Heart left ventricle (tissue), 13 donors: ENCODE data around the gene ASCC2.
A peak's percentile ranks its signal among the peaks of the same experiment; 100 is the strongest.

ENCODE experiments used
- CTCF ChIP-seq, 12 donors: fragments of 200-600 bp; sonication (generic) in 4 of 12; IDR thresholded peaks; one replicate each; pipeline versions ENCODE4 v1.5.0 to v1.8.0; 2018 to 2022; ENCODE audit warnings: antibody characterized with exemption in 12 of 12, mild to moderate bottlenecking in 5 of 12
- POLR2A ChIP-seq, 2 donors: fragments of 450-650 bp; IDR thresholded peaks; one replicate each; pipeline ENCODE4 v1.6.1; 2017; ENCODE audit warnings: antibody characterized with exemption in 2 of 2, mild to moderate bottlenecking in 2 of 2, moderate library complexity in 2 of 2
- donor health status: ischemic (EF 13 %, LVEDD 7.1; RV severe dilation, severe dysfunction).
- donor health status: DM: no; HTN: yes; CAD: no.
- donor health status: DM: no; HTN: no; CAD: no.
- donor health status: ischemic (EF 25% LVEDD 6.9; RV normal size, moderate dysfunction).
- donor health status: ischemic (EF 25% LVEDD 5.7; RV mildly dilated, moderate dysfunction).
- donor health status: ischemic (EF 35%, LVEDD 5.7; RV mildly dilated, moderate dysfunction).
- donor health status: nonischemic (EF 11% LVEDD 7.7; RV severe dilation, severe dysfunction).
- donor health status: DM: yes; HTN: yes; CAD: no.
- donor health status: PGD.
- donor health status: ischemic (EF 29% LVEDD 5.4; RV normal size, mild dysfunction).
- donor health status: nonischemic (EF 23%, LVEDD 6.1; RV moderate dilation, normal function).

DNA sequence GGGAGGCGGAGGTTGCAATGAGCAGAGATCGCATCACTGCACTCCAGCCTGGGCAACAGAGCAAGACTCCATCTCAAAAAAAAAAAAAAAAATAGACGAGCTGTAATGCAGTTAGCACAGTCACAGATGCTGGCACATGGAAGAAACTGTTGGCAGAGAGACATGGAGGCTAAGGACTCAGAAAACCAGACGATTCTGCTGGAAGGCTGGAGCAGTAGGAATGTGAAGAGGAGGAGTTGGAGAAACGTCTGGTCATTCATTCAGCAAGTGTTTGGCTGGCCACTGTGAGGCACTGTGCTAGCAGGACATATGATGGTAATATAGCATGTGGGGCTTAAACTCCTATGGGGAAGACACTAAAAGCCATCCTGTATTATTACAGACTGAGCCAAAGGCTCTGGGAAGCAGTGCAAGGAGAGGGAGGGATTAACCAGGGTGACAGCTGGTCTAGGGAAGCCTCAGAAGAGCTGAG is 65.9 kb downstream of the ASCC2 start:
- TF ChIP-seq POLR2A (IDR thresholded peaks at IDR 0.05) (no peak), CTCF (IDR thresholded peaks at IDR 0.05) (peak in 7 of 12 donors; percentile 23 to 44 (median 24))
